ENCODE data around the gene FIGNL2.

- TF ChIP-seq CTCF (conservative IDR thresholded peaks at IDR 0.05; ENCODE audit: low read depth, low read length) (no peak), EZH2 (IDR thresholded peaks at IDR 0.05; ENCODE audit: borderline replicate concordance, low read depth, low read length, poor library complexity, severe bottlenecking) (no peak)
These were observed 18.2 kb upstream of the FIGNL2 start for GRCh38 chr12:51866762-51867161.

Data from A673 (cell line).